GM21576 (cell line): Measurements from ENCODE around the gene IL22RA1.
A peak's percentile ranks its signal among the peaks of the same experiment; 100 is the strongest.

Experiments used
- ATAC-seq: cut with Tn5 transposase; IDR thresholded peaks from one replicate; pipeline ENCODE4 v1.9.1; 2021; ENCODE audit warnings: mild to moderate bottlenecking, moderate library complexity; ENCODE audit not compliant: unreplicated experiment

Gene IL22RA1, protein sequence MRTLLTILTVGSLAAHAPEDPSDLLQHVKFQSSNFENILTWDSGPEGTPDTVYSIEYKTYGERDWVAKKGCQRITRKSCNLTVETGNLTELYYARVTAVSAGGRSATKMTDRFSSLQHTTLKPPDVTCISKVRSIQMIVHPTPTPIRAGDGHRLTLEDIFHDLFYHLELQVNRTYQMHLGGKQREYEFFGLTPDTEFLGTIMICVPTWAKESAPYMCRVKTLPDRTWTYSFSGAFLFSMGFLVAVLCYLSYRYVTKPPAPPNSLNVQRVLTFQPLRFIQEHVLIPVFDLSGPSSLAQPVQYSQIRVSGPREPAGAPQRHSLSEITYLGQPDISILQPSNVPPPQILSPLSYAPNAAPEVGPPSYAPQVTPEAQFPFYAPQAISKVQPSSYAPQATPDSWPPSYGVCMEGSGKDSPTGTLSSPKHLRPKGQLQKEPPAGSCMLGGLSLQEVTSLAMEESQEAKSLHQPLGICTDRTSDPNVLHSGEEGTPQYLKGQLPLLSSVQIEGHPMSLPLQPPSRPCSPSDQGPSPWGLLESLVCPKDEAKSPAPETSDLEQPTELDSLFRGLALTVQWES

DNA sequence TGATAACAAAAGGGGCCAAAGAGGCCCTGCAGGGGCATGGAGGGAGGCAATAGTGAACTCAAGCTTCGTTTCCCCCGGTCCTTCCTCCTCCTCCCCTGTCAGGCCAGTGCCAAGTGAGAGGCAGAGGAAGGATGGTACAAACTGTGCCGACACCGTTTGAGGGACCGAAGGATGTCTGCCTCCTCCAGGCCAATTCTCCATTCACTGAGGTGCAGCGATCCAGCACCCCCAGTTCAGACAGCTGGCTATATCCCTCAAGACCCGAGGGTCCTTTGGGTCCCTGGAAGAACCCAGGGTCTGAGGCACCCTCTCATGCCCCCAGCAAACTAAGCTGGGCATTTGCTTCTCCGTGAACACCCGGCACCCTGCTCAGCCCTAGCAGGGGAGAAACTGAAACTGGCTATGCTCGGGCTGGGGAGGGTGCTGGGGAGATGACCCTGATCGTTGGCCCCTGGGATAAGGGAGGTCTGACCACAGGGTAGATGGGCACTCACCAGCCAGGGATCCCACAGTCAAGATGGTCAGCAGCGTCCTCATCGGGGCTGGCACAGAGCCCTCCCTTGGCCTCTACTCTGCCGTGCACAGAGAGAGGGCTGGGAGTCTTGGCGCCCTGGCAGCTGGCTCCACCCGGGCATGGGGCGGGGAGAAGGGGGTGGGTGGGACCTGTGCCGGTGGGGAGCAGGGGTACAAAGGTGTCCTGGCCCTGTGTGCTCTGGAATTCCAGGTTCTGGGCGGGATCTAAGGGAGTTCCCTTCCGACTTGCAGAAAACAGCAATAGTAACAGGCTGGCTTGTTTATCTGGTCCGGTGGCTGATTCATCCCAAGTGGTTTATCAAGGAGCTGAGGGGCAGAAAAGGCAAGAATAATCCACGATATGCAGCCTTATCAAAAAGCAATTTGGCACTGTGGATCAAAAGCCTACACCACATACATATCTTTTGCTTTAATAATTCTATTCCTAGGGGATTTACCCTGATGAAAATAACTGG is at the start of gene IL22RA1:
IL22RA1 (minus strand) TSS at position 595 of the 989 bp plus-strand sequence; CDS start at position 537, 58 bp downstream.
- no peak for ATAC-seq

DNA sequence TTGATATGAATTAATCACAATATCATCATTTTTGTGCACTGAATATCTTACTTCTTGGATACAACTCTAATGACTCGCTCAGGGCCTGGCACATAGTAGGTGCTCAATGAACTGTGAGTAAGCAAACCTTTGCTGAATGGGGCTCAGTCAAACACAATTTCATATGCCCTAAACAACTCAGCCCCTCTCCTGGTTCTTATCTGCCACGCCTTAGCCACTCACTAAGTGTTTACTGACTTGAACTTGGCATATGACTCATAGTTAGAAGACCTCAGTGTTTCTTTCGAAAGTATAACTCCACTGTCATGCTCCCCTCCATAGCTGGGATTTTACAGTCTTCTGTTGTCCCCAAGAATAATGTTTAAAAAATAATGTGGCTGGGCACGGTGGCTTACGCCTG is 48.9 kb upstream of the IL22RA1 start:
- ATAC-seq, result no peak

DNA sequence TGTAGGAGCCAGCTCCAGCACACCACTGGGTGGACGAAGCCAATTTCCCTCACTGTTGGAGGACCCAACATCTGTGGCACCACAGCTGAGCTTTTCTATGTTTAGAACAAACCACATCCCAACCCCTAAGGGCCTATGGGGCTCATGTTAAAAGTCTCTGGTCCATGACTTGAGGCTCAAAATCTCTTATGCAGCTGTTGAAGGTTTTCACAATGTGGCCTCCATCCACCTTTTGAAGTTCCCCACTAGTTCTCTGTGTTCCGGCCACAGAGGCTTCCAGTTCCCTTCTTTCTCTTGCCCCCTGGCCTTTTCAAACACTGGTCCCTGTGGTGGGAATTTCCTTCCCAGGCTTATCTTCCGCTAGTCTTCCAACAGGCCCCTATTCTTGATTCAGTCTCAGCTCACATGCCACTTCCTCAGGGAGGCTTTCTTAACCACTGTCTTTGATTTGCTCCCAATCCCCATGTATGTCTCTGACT is 48.1 kb upstream of the IL22RA1 start:
- ATAC-seq, result peak; percentile 50

DNA sequence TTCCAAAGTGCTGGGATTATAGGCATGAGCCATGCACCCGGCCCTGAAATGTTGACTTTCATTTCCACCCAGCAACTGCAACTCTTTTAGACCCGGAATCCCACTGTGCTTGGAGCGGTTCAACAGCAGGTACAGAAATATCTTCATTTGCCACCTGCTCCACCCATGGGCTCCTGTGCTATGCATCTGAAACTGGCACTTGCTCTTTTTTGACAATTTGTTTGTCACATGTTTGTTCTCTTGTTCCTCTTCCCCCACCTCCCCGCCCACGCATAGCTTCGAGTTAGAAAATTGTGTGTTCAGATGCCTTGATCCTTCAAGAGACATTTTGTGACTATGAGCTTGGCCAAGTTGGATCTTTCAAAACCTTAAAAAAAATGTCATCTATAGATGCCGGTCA is 46.6 kb upstream of the IL22RA1 start:
- no peak for ATAC-seq

DNA sequence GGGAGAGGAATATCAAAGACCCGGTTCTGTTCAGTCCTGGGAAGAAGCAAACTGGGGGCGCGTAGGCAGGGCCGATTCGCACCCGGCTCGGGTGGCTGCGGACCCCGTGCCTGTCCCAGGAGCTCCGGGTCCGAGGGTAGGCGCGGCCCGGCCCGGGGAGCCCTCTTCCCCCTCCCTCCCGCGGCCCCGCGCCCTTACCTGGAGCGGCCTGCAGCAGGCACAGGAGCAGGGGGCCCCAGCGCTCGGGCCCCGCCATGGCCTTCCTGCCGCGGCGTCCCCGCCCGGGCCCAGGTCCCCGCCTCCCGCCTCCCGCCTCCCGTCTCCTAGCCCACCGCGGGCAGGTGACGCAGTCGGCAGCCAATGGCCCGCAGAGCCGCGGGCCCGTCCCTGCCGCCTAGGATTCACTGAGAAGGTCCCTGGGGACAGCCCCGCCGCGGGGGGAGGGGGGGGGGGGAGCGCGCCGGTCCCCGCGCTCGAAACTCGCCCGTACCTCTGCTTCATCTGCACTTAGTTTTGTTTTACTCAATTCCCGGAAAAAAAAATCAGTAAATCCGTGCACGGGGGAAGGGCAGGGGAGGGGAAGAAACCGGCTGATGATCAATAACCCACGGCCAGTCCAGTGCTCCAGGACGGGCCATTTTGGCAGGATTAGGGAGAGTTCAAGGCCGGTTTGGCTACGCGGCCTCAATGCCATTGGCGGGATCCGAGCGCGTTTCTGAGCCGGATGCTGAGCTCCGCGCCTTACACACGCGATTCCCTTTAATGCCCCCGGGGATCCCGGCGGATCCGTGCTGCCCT is 44.3 kb upstream of the IL22RA1 start, which contains the start of gene IFNLR1:
IFNLR1 (minus strand) TSS at position 297 of the 798 bp plus-strand sequence; CDS start at position 256, 41 bp downstream.
- ATAC-seq, result no peak

DNA sequence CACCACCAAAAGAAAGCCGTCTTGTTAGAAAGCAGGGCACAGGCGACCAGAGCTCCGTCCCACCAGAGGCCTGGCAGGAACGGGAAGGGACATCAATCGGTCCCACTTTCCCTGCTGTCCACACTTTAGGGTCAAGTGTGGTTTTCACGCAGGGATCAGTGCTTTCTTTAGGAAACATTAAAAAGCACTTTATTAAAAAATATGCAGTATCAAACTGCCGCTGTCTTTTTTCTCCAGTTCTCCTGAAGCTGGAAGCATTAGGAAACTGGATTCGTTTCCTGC is 43.7 kb upstream of the IL22RA1 start:
- ATAC-seq, result no peak

DNA sequence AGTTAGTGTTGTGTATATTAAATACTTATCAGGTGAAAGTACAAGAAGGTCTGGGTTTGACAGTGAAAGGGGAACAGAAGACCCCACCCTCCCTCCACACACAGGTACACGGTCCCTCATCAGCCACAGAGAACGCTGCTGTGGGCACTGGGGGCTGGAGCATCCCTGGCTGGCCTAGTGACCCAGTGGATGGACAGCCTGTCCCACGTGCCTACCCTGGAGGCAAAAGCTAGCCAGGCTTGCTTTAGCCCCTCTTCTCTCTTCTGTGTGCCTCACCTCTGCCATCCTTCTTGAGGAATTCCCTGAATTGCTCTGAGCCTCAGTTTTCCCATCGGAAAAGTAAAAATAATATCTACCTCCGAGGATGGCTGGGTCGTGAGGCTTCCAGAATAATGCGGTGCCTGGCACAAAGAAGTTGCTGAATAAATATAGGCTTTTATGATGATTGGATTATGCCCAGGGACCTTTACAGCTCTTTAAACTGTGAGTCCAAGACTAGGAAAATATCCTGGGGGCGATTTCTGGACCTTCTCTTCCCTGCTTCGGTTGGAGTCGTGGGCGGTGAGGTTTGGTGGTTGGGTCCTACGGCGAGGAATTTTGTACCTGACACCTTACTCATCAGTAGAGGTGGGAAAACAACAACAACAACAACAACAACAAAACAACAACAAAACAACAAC is 43.2 kb upstream of the IL22RA1 start:
- no peak for ATAC-seq

DNA sequence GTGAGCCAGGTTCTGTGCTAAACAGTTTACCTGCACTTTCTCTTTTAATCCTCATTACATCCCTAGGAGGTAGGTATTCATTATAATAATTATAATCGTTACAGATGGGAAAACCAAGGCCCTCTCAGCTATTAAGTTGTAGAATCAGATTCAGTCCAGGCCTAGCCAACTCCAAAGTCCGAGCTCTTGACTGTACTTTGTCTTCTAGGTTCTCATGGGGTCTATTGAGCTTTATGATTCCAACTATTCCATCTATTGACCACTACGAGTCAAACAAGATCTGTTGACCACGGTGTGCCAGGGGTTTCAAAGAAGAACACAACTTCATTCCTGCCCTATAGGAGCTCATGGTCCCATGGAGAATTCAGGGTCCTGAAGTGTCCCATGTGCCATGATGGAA is 42.1 kb upstream of the IL22RA1 start:
- no peak for ATAC-seq

DNA sequence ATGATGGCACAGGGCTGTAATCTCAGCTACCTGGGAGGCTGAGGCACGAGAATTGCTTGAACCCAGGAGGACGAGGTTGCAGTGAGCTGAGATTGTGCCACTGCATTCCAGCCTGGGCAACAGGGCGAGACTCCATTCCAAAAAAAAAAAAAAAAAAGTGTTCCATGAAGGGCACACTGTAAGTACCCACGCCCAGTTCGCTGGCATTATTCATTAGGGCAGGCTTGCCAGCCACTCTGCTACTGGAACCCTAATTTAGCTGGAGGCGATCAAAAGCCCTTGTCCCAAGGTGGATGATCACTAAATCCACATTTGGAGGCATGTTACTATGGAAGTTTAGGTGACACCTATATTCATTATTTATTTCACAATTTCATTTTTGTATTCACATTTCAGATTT is 39.1 kb upstream of the IL22RA1 start:
- ATAC-seq, result no peak

DNA sequence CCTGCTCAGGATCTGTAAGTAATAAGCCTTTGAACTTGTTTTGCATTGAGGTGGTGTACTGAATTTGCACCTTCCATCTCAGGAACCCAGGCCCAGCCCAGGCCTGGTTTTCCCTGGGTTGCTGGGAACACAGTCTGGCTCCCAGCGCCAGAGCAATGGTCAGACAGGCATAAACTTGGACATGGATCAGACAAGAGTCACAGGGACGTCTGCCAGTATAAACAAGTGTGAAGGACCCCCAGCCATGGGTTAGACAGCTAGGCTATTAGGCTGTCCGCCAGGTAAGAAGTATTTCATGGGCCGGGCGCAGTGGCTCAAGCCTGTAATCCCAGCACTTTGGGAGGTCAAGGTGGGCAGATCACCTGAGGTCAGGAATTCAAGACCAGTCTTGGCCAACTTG is 38.7 kb upstream of the IL22RA1 start:
- no peak for ATAC-seq

DNA sequence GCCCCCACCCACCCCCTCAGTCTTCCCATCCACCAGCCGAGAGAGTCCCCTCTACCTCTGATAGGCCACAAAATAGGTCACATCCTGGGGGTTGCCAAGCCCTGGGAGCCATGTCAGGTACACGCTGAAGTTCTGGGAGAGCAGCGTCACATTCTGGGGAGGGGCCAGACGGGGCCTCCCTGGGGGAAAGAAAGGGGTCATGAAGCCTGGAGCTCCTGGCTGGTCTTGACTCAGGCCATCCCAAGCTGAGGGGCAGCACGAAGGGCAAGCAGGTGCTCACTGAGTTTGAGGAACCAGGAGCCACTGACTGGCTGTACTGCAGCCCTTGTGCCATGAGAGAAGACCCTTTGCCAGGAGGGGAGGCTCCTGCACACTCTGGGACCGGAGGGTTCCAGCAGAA is 37.7 kb upstream of the IL22RA1 start:
- no peak for ATAC-seq

DNA sequence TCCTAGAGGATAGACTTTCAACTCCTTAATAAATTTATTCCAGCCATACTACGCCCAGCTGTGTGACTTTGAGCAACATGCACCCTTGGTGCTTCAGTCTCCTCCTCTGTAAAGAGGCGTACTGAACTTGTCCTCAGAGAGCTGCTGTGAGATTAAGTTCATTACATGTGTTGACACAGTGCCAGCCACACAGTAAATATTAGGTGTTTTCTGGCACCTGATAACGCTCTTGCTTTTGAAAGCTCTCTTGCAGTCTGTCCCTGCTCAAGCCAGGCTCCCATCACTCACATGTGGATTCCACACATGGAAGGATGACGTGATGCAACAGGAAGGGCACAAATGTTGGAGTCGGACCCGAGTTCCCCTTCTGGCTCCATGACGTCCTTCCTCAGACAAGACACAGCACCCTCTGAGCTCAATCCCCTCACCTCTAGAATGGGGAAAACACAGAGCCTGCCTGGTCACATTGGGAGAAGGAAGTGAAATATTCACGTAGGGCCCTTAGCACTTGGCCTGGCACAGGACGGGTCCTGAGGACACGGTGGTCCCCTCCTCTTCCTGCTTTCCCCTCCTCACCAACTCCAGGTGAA is 36.4 kb upstream of the IL22RA1 start:
- ATAC-seq, result no peak

DNA sequence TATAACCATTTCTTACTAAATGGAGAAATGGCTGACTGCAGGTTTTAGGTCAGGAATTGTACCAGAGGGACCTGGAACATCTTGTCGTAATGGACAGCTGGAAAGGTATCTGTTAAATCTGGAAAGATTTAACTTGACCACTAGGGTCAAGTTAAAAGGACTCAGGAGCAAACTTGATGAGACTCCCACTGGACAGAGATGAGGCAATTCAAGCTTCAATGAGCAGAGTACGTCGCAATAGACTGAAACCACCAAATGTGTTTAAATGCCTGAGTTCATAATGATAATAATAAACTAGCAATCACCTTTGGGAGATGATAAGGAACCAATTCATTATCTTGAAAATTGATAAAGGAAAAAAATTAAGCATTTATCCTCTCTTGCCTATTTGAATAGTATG is 35.5 kb upstream of the IL22RA1 start:
- no peak for ATAC-seq

DNA sequence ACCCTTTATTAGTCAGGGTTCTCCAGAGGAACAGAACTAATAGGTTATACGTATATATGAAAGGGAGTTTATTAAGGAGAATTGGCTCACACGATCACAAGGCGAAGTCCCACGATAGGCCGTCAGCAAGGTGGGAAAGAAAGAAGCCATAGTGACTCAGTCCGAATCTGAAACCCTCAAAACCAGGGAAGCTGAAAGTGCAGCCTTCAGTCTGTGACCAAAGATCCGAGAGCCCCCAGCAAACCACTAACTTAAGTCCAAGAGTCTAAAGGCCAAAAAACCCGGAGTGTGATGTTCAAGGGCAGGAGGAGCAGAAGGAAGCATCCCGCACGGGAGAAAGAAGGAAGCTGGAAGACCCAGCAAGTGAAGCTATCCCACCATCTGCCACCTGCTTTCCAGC is 34.2 kb upstream of the IL22RA1 start:
- ATAC-seq, result no peak

DNA sequence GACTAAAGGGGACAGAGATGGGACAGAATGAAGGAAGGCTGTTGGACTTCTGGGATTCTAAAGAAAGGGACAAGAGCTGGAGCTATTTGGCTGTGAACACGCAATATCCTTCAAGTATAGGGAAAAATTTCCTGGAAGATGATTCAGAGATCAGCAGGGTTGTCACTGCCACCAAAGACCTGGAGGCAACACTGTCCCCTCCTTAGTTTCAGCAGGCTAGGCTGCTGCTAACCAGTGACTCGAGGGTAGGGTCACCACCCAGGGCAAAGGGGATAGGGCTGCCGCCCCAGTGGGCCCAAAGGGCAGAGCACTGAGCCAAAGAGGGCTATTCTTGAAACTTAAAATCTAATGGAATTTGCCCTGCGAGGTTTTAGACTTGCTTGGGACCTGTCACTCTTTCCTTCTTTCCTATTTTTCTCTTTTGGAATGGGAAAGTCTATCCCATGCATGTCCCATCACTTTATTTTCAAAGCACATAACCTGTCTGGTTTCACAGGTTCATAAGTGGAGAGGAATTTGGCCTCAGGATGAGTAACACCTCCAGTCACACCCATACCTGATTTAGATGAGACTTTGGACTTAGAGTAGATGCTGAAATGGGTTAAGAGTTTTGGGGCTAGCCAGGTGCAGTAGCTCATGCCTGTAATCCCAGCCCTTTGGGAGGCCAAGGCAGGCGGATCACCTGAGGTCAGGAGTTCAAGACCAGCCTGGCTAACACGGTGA is 32.3 kb upstream of the IL22RA1 start:
- no peak for ATAC-seq

DNA sequence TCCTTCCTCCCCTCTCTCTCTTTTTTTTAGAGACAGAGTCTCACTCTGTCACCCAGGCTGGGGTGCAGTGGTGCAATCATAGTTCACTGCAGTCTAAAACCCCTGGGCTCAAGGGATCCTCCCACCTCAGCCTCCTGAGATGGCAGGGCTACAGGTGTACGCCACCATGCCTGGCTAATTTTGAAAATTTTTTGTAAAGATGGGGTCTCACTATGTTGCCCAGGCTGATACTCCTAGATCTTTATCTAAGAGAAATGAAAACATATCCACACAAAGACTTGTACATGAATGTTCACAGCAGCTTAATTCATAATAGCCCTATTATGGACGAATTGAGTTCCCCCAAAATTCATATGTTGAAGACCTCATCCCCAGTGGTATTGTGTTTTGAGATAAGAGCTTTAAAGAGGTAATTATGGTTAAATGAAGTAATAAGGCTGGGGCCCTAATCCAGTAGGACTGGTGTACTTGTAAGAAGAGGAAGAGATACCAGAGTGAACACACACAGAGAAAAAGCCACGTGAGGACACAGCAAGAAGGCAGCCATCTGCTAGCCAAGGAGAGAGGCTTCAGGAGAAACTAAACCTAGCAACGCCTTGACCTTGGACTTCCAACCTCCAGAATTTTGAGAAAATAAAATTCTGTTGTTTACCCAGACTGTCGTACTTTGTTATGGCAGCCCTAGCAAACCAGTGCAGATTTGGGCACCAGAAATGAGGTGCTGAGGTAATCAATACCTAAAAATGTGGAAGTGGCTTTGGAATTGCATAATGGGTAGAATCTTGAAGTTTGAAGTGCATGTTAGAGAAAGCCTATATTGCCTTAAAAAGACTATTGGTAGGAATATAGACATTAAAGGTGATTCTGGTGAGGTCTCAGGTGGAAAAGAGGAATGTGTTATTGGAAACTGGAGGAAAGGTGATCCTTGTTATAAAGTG is 31.0 kb upstream of the IL22RA1 start:
- ATAC-seq, result no peak

DNA sequence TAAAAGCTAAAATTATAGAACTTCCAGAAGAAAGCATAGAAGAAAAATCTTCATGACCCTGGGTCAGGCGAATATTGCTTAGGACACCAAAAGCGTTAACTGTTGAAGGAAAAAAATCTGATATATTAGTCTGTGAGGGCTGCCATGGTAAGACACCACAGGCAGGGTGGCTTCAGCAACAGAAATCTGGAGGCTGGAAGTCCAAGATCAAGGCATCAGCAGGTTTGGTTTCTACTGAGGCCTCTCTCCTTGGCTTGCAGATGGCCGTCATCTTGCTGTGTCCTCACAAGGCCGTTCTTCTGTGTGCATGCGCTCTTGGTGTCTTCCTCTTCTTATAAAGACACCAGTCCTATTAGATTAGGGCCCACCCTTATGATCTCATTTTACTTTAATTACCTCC is 29.7 kb upstream of the IL22RA1 start:
- ATAC-seq, result no peak

DNA sequence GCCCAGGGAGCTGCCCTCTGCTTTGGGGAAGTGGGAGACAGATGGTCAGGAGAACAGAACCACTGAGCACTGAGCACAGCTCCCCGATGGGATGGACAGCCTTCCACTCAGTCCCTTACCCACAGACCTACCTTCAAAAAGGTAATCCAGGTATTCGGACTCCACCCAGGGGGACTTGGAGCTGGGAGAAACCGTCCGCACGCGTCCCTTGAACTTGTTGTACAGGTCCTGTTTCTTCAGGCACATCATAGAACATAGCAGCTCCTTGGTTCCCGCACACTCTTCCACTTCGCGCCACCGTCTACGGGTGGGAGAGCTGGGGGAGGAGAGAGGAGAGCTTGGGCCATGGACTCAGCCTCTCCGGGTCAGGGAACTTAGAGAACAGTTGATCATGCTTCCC is 26.3 kb upstream of the IL22RA1 start:
- ATAC-seq, result no peak
